HFFc6 (cell line): ENCODE results near the gene ARR3. TPM values are rescaled to one million over a fixed set of nuclear protein-coding genes. Genes with fewer than 3 reads are reported as not detected.

Experiments used
- DNase-seq: peaks from one replicate; pipeline ENCODE4 v3.0.0-alpha.2; 2018
- H3K27ac Mint-ChIP-seq: 2 replicates; pipeline ENCODE4 v1.8.0; 2020; ENCODE audit warnings: mild to moderate bottlenecking, mixed read lengths
- H3K27me3 Mint-ChIP-seq: 2 replicates; pipeline ENCODE4 v1.8.0; 2021; ENCODE audit warnings: mild to moderate bottlenecking, moderate library complexity, mixed read lengths; ENCODE audit not compliant: insufficient read depth
- H3K36me3 Mint-ChIP-seq: 2 replicates; pipeline ENCODE4 v1.8.0; 2021; ENCODE audit warnings: low read depth, mixed read lengths
- H3K4me1 Mint-ChIP-seq: 2 replicates; pipeline ENCODE4 v1.8.0; 2020; ENCODE audit warnings: low read depth, mixed read lengths
- H3K4me3 Mint-ChIP-seq: 2 replicates; pipeline ENCODE4 v1.8.0; 2020; ENCODE audit warnings: mild to moderate bottlenecking, moderate library complexity, mixed read lengths
- H3K9me3 Mint-ChIP-seq: 2 replicates; pipeline ENCODE4 v1.8.0; 2020; ENCODE audit warnings: mild to moderate bottlenecking, mixed read lengths
- CTCF ChIP-seq: fragments of 200-600 bp; sonication (generic); IDR thresholded peaks from 2 replicates; pipeline ENCODE4 v1.5.0; 2021; ENCODE audit warnings: antibody characterized with exemption, mild to moderate bottlenecking
- total RNA-seq, 6 experiments: library from RNA; stranded (reverse); fragmentation: NEBNext Ultra II Directional; extraction: Animal tissue kit (Norgen Biotek cat#: 25700); gene quantifications; 2 replicates in 1 of 6; 3 replicates in 5 of 6; pipeline ENCODE4 v1.2.3, GENCODE V29; 2021

ARR3 gene
- total RNA-seq, 6 experiments from 2014 or later, result not detected

GRCh38 chrX:70280573-70280972, 12.4 kb downstream of the ARR3 start:
- DNase-seq, result no peak
- H3K4me3 Mint-ChIP-seq, result no peak overlapping the region
- H3K27me3 Mint-ChIP-seq, result no peaks in the 10 kb centered on the region
- no peaks in the 10 kb centered on the region for H3K4me1 Mint-ChIP-seq
- H3K27ac Mint-ChIP-seq, result no peak overlapping the region
- TF ChIP-seq CTCF, result no peak
- H3K9me3 Mint-ChIP-seq, result no peaks in the 10 kb centered on the region
- H3K36me3 Mint-ChIP-seq, result peaks cover 6% of the 10 kb centered on the region; the same call in 1 of the 2 replicates

DNA sequence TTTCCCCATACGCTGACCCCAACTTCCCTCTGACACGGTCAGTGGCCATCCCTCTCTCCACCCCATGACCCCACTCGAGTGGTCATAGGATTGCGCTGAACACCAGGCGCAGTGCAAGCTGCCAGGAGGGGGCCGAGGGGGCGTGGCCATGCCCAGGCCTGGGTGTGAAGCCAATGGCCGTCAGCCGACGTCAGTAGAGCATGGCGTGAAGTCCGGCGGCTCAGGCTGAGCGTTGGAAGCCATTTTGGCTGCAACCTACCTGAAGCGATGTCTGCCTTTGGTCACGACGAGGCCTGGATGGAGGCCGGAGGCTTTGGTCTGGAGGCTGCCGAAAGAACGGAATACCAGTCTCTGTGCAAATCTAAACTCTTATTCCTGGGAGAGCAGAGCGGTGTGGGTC, 13.8 kb downstream of the ARR3 start, which contains the start of gene RAB41:
Gene RAB41, plus strand, starts transcription at position 222 of the 400 bp plus-strand sequence. Its CDS starts 46 bp downstream, at position 268.
- Mint-ChIP-seq H3K4me1 (no peaks in the 10 kb centered on the region), H3K9me3 (no peaks in the 10 kb centered on the region), H3K36me3 (peaks cover 13% of the 10 kb centered on the region), H3K4me3 (no peak within 1 kb of the TSS), H3K27me3 (no peaks in the 10 kb centered on the region), H3K27ac (no peak within 1 kb of the TSS)
- DNase-seq, result no peak
- TF ChIP-seq CTCF, result no peak

- Mint-ChIP-seq H3K9me3 (no peaks in the 10 kb centered on the region), H3K27ac (peak overlapping the region; percentile 86), H3K4me1 (peaks cover 32% of the 10 kb centered on the region), H3K4me3 (peak overlapping the region; percentile 95), H3K27me3 (no peaks in the 10 kb centered on the region), H3K36me3 (peaks cover 7% of the 10 kb centered on the region; the same call in 1 of the 2 replicates)
- peak; percentile 2 for DNase-seq
- TF ChIP-seq CTCF, result no peak
Measured at GRCh38 chrX:70289168-70289792, 21.1 kb downstream of the ARR3 start.

DNA sequence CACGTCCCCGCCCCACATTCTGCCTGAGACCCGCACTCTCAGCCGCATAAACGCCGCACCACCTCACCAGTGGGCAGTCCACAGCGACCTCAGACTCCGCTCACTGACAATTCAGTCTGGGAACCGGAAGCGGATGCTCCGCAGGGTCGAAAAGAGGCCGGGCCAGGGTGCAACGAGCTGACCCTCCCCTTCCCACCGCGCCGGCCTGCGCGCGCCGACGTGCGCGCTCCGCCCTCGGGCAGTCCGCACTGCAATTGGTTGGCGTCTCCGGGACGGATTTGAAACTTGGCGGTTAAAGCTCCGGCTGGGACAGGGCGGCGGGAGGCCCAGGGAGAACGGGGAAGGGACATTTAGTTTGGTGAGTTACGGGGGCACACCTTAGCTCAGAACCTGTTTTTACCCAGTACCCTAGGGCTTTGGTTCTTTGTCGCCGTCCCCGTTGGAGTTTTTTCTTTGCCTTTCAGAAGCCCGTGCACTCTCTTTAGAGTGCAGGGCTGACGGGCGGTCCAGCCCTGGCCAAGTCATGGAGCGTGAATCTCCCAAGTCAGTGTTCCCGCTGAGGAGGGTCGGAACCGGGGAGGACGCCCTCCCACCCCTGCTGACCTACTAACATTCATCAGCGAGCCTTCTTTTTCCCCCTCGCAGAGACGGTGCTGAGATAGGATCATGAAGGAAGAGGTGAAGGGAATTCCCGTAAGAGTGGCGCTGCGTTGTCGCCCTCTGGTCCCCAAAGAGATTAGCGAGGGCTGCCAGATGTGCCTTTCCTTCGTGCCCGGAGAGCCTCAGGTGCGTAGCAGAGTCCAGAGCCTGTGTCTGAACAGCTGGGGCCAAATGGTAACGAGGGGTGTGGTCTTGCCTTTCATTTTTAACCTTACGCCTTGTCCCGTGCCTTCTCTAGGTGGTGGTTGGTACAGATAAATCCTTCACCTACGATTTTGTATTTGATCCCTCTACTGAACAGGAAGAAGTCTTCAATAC, 21.9 kb downstream of the ARR3 start, which contains the start of the genes KIF4A and PDZD11:
Gene KIF4A, plus strand, starts transcription at position 312 of the 978 bp plus-strand sequence. Its CDS starts 355 bp downstream, at position 667.
Gene PDZD11, minus strand, starts transcription at position 135 of the 978 bp plus-strand sequence. CDS start 586 bp downstream, outside the sequence.
- Mint-ChIP-seq H3K4me1 (peaks cover 32% of the 10 kb centered on the region), H3K4me3 (peak within 1 kb of the TSS; percentile 95), H3K36me3 (peaks cover 7% of the 10 kb centered on the region; the same call in 1 of the 2 replicates), H3K27ac (peak within 1 kb of the TSS; percentile 86), H3K27me3 (no peaks in the 10 kb centered on the region), H3K9me3 (no peaks in the 10 kb centered on the region)
- TF ChIP-seq CTCF, result no peak
- peak; percentile 78 for DNase-seq

GRCh38 chrX:70292788-70293187, 24.7 kb downstream of the ARR3 start:
- Mint-ChIP-seq H3K9me3 (no peaks in the 10 kb centered on the region), H3K27me3 (no peaks in the 10 kb centered on the region), H3K36me3 (no peaks in the 10 kb centered on the region; the same call in 1 of the 2 replicates), H3K4me1 (peaks cover 32% of the 10 kb centered on the region), H3K27ac (peak overlapping the region; percentile 31), H3K4me3 (peak overlapping the region; percentile 95)
- no peak for DNase-seq
- no peak for TF ChIP-seq CTCF
